HG02678 (cell line): ENCODE measurements around the gene CDH3.

ENCODE experiments used
- ATAC-seq: cut with Tn5 transposase; IDR thresholded peaks from one replicate; pipeline ENCODE4 v1.9.1; 2021; ENCODE audit warnings: mild to moderate bottlenecking, moderate library complexity; ENCODE audit not compliant: unreplicated experiment

The CDH3 gene

DNA sequence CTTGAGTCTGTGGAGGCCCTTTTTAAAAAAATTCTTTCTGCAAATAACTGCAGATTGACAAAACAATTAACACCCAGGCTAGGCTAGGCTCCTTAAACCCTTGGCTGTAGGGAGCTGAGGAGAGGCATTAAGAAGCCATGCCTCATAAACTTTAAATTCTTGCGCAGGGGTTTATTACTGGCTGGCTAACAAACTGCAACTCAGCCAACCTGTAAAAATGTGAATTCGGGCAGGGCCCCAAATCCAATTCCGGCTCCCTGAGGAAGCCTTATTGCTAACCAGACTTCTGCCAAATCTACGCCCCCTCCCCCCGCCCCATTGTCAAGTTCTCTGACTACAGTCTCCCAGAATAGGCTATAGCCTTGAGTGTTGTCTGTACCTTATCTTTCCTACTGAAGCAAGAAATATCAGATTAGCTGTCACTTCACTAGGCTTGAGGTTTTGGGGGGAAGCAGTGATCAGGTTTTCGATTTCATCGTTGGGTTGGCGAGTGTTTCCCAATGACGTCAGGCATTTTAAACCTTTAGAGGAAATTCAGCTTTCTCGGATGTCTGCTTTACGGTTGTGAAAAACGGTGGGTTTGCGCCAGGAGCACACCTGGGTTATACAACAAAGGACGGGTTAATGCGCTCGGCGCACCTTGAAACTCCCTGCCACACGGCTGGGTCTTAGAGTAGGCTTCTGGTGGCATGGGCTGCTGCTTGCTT is 2.0 kb downstream of the CDH3 start:
- no peak for ATAC-seq

DNA sequence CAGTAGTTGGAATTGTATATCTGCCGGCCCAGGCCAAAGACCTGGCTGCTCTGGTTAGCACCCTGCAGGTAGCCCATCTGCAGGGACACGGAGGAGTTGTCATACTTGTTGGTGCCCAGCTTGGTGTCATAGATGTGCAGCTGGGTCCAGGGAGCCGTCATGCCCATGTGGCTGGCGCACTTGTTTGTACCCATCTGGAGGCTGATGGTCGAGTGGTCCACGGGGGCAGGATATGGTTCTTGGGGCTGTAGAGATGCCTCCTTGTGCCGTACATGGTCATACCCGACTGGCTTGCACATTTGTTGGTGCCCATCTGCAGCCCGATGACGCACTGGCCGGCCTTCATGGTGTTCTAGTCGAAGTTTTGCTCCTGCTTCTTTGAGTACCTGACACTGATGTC is 6.0 kb downstream of the CDH3 start:
- no peak for ATAC-seq

DNA sequence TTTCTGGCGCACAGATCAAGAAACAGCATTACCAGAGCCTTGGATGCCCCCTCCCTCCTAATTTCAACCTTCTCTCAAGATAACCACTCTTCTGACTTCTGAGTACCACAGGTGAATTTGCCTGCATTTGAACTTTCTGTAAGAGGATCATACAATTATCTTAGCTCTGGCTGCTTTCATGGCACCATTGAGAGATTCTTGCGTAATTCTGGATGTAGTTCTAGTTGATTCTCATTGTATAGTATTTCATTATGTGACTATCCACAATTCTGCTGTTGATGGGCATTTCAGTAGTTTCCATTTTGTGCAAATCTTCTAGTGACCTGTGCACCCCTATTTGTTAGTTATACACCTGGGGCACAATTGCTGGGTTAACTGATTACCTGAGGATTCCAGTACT is 7.5 kb downstream of the CDH3 start:
- ATAC-seq, result no peak

DNA sequence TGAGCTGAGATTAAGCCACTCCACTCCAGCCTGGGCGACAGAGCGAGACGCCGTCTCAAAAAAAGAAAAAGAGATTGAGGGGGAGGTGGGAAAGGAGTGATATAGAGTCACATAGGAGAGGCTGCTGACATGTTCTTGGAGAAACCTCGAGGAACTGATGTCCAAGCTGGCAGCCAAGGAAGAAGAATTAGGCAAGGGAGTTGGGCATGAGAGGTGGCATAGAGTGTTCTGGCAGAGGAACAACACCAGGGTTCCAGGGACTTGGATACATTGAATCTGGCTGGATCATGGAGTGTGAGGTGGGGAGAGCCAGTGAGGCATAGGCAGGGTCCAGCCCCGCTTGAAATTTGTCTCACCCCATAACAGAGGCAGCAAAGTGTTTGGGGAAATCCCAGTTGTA is 10.7 kb downstream of the CDH3 start:
- ATAC-seq, result no peak

DNA sequence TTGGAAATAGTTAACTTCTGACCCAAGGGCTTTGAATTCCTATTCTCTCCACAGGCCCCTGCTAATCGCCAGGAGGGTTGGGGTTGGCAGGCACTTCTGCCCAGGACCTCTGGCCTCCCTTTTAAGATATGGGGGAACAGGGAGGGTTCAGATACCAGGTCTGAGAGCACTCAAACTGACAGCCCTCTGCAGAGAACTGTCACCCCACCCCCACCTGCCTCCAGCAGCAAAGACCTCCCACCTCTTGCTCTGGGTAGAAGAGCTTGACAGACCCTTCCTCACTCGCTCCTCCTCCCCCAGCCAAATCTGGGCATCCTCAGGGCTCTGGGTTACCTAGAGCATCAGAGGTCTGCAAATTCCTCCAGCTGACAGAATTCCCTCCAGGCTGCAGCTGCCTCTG is 11.6 kb downstream of the CDH3 start:
- ATAC-seq, result no peak

DNA sequence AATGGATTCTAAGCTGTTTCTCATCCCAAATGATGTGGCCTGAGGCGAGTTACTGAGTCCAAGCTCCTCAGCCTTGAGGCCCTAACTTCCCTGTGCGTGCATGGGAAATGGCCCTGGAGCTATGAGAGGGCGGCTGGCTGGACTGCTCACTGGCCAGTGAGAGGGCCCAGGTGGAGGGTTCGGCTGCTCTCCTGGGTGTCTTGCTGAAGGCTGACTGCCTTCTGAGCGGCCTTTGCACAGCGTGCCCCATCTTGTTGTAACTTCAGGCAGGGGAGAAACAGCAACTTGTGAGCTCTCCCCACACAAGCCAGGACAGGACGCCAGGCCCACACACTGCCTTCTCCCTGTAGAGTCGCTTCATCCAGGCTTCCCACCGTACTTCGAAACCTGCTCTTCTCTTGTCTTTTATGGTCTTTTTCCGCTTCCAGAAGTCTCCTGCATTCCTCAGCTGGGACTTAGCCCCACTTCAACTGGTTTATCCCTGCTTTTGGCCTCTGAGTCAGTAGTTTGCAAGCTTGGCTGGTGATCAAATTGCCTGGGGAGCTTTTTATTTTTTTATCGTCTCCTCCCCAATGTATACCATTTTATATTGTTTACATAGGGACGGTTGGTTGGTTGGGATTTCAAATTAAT is 13.3 kb downstream of the CDH3 start:
- ATAC-seq, result no peak

DNA sequence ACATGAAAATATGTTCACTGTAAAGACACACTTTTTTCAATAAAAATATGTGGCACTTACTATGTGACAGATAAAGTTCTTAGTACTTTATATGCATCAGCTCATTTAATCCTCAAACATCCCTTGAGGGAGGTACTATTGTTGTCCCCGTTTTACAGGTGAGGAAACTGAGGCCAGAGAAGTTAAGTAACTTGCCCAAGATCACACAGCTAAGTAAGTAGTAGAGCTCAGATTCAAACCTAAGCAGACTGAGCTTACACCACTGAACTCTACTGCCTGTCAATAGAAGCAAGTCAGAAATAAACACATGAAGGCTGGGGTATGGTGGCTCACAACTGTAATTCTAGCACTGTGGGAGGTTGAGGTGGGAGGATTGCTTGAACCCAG is 13.9 kb downstream of the CDH3 start:
- ATAC-seq, result no peak

DNA sequence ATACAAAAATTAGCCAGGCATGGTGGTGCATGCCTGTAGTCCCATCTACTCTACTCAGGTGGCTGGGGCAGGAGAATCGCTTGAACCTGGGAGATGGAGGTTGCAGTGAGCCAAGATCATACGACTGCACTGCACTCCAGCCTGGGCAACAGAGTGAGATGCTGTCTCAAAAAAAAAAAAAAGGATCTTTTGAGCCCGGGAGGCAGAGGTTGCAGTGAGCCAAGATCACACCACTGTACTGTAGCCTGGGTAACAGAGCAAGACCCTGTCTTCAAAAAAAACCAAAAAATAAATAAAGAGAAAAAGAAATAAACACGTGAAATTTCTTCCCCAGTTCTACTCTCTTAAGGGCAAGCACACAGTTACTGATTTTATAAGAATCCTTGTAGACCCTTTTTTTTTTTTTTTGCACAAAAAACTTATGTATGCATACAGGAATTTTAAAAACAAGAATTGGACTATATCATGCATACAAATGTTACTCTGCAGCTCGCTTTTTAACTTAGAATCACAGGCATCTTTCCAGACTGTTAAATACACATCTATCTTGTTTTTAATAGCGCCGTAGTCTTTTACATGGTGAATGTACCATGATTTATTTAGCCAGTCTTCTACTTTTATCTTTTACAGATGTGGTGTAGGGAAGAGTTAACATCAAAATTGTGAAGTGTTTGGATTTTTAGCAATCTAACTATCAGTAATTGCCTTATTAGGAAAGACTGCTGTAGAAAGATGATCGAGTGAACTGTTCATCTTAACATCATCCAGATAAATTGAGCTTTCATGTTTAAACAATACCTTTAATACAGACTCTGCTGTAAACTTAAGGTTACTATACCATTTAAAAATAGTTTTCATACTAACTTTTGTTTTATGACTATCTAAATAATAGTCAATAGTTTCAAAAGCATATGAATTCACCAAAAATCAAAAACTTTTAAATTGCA is 14.6 kb downstream of the CDH3 start:
- ATAC-seq, result no peak

DNA sequence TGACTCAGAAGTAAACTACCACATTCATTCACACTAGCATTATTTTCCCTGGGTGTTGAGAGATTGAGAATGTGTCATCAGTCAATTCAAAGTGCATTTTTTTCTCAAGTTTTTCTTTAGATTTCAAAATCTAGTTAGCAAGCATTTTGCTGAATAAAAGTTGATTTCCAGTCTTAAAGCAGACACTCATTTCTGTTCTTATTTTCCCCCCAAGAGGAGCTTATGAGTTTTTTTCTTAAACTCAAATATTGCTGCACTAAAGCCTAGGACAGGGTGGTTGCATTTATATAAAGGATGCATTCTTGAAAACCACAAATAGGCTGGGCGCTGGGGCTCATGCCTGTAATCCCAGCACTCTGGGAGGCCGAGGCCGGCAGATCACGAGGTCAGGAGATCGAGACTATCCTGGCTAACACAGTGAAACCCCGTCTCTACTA is 15.3 kb downstream of the CDH3 start:
- ATAC-seq, result no peak

DNA sequence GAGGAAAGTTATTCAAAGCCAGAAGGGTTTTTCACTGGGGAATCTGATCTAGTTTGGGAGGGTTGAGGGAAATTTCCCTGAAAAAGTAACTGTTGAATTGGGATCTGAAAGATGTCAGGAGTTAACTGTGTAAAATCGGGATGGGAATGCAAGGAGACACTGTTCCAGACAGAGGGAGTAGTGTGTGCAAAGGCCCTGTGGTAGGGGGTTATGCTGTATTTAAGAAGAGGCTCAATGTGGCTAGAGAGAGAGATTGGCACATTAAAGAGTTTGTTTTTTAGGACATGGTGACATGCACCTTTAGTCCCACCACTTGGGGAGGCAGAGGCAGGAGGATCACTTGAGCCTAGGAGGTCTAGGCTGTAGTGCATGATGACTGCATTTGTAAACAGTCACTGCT is 16.9 kb downstream of the CDH3 start:
- no peak for ATAC-seq

DNA sequence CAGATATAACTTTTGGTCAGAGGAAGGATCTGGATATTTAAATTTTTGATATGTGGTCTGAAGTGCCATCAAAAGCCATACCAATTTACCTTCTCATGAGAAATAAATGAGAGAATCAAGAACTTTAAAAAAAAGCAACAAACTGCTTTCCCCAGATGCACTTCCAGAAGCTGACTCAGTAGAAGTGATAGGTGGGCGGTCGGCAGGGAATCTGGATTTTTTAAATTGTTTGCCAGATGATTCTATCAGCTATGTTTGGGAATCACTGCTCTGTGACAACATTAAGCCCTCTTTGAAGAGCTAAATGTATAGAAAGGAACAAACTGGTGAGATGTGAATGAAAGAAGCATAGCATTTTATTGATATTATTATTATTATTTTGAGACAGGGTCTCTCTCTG is 19.2 kb downstream of the CDH3 start:
- ATAC-seq, result no peak

DNA sequence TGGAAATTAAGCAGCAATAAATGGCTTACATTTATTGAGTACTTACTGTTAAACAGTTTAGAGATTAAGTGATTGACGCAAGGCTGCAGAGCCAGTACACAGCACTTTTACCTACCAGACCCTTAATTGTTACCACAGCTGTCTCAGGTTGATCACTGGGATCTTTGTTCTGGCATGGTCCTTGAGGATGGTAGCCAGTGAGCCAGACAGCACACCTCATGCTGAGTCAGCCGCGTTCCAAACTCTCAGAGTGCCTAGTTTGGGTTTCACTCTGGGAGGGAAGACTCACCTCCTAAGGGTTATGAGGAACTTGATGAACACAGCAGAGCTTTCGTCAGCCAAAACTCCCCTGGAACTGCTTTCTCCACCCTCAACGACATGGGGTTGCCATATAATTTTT is 20.4 kb downstream of the CDH3 start:
- no peak for ATAC-seq

DNA sequence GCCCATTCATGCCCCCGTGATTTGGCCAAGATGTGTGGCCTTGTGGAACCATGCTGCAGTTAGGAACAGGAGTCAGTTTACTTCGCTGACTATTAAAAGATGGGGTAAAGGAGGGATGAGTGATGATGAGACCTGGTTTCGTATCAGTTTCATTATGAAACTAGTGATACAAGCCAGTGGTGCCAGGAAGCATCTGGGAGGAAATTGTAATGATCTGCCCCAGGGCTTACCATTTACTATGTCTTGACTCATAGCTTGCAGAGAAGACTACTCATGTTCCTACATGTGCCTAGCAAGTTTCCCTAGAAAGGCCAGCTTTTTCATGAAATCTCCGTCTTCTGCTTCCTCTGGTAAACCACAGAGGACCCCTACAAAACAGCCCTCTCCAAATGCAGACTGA is 23.2 kb downstream of the CDH3 start:
- ATAC-seq, result no peak

DNA sequence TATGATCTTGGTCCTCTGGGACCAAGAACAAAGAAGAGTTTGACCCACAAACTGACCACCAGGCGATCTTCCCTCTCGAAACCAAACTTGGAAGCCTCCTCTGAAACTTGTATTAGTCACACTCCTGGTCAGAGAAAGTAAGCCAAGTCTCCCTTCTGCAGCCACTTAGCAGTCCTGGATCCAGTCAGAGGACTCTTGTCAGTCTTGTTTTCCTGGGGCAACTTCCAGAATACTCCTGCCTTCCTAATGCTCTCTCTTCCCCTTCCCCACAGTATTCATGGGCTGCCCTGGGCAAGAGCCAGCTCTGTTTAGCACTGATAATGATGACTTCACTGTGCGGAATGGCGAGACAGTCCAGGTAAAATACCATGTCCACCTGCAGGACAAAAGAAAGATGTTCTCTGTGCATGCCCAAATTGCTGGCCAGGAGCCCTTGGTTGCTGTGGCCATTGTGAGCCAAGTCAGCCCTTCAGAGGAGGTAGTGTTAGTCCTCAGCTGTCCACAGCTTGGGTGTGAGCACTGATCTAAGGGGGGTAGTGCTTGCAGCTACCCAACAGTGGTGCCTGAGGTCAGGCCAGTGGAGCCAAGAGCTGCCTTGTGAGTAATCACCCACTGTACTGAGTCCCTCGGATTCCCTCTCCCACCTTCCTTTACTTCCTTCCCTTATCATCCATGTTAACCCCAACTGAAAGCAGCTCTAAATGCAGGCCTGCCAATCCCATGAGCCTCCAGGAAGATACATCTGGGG is 31.2 kb downstream of the CDH3 start:
- ATAC-seq, result no peak

DNA sequence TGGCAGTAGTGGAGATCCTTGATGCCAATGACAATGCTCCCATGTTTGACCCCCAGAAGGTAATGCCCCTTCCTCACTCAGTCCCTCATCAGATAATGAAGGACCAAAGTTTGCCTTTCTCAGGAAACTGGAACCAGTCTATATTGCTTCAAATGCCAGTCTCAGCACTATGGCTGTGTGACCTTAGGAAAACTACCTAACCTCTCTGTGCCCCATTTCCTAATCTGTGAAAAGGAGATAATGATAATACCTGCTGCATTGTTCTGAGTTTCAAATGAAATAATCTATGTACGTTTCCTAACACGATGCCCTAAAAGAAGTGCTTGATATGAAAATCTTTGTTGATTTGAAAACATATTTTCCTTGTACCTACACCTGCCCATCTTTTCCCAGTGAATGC is 35.9 kb downstream of the CDH3 start:
- ATAC-seq, result no peak

DNA sequence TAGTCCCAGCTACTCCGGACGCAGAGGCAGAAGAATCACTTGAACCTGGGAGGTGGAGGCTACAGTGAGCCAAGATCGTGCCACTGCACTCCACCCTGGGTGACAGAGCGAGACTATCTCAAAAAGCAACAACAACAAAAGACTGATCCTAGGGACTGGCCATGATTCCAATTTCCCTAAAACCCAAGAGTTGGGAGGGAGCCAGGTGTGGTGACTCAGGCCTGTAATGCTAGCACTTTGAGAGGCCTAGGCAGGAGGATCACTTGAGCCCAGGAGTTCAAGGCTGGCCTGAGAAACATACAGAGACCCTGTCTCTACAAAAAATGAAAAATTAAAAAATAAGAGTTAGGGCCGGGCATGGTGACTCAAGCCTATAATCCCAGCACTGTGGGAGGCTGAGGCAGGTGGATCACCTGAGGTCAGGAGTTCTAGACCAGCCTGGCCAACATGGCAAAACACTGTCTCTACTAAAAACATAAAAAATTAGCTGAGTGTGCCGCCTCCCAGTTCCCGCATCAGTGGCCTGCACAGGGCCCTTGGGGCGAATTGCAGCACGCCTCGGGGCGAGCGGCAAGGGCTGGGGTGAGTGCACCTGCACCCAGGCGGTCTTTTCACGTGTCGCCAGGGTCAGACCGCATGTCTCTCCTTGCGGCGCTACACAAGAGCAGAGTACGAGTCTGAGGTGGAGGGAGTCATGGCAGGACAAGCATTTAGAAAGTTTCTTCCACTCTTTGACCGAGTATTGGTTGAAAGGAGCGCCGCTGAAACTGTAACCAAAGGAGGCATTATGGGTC is 40.8 kb downstream of the CDH3 start:
- ATAC-seq, result no peak

DNA sequence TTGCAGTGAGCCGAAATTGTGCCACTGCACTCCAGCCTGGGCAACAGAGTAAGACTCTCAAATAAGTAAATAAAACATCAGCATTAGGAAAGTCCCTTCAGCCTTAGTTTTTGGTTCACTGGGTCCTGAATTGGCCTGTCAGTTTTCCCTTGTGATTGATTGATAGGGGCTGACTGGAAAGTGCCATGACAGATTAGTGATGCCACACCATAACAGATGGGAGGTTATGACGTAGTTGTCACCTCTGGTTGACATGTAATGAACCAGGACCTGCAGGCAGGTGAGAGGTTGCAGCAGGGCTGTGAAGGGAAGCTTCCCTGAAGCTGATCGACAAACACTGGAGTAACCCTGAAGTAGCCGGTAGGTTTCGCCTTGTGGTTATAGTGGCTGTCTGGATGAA is 41.8 kb downstream of the CDH3 start:
- ATAC-seq, result no peak

DNA sequence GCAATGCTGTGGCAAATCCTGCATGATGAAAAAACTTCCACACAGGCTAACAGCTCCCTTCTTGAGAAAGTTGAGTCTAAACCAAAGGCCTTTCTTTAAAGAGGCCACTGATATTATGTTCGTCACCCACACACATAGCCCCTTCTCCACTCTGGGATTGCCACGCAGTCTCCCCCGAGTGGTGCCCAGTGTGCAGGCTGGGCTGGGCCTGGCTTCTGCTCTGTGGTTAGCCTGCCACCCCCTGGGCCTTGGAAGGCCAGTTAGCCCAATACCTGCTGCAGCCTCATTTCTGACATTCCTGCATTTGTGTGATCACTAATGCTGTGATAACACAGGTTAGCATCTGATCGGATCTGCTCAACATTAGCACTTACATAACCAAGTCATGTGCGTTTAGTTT is 44.8 kb downstream of the CDH3 start:
- ATAC-seq, result no peak

DNA sequence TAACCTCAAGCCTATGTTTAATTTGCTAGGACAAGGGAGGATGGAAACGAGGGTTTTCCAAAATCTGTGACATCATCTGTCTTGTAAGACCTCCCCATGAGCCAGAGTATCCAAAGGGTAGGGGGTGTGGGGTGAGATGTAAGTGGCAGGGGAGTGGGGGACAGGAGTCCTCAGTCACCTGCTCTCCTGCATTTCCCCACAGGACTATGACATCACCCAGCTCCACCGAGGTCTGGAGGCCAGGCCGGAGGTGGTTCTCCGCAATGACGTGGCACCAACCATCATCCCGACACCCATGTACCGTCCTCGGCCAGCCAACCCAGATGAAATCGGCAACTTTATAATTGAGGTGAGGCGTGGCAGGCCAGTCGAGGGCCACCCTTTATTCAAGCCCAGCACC is 50.5 kb downstream of the CDH3 start:
- ATAC-seq, result no peak

DNA sequence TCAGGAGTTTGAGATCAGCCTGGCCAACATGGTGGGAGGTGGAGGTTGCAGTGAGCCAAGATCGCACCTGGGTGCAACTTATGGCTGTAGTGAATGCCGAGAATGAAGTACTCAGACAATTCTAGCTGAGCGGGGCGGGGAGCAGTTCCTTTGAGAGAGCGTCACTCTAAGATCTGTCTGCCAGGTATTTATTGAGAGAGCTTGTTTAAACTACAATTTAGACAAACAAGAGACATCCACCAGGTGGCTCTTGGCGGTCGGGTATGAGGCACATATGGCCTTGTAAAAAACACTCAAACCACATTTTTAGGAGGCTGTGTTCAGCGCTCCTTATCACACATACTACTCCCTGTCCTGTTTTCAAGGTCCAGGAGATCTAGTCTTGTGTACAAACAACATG is 51.4 kb downstream of the CDH3 start:
- ATAC-seq, result no peak
